ENCODE results near the gene TTC16.

The TTC16 gene

GRCh38 chr9:127689329-127690000, 26.4 kb upstream of the TTC16 start:
- TF ChIP-seq CTCF (IDR thresholded peaks at IDR 0.05), result no peak
- Histone ChIP-seq H3K4me3 (no peak overlapping the region), H3K27ac (no peak overlapping the region)
- DNase-seq (ENCODE audit: low spot score), result no peak

- Histone ChIP-seq H3K27ac (no peak overlapping the region), H3K4me3 (no peak overlapping the region)
- no peak for DNase-seq (ENCODE audit: low spot score)
- no peak for TF ChIP-seq CTCF (IDR thresholded peaks at IDR 0.05)
Measured at GRCh38 chr9:127690735-127691134, 25.1 kb upstream of the TTC16 start.

GRCh38 chr9:127692071-127692470, 23.8 kb upstream of the TTC16 start:
- H3K27ac ChIP-seq, result no peak overlapping the region
- no peak for TF ChIP-seq CTCF (IDR thresholded peaks at IDR 0.05)
- DNase-seq (ENCODE audit: low spot score), result no peak
- no peak overlapping the region for H3K4me3 ChIP-seq

- no peak overlapping the region for H3K4me3 ChIP-seq
- DNase-seq (ENCODE audit: low spot score), result no peak
- no peak for TF ChIP-seq CTCF (IDR thresholded peaks at IDR 0.05)
- H3K27ac ChIP-seq, result no peak overlapping the region
Measured at GRCh38 chr9:127693143-127693542, 22.7 kb upstream of the TTC16 start.

- no peak for DNase-seq (ENCODE audit: low spot score)
- no peak overlapping the region for H3K27ac ChIP-seq
- no peak overlapping the region for H3K4me3 ChIP-seq
Measured at GRCh38 chr9:127693697-127694096, 22.2 kb upstream of the TTC16 start.

GRCh38 chr9:127694890-127695720, 20.8 kb upstream of the TTC16 start:
- DNase-seq (ENCODE audit: low spot score), result no peak
- TF ChIP-seq CTCF (IDR thresholded peaks at IDR 0.05), result no peak
- Histone ChIP-seq H3K4me3 (no peak overlapping the region), H3K27ac (no peak overlapping the region)

More at GRCh38 chr9:127693697-127694096, 22.2 kb upstream of the TTC16 start:
- no peak for TF ChIP-seq CTCF (IDR thresholded peaks at IDR 0.05)

- no peak overlapping the region for H3K27ac ChIP-seq
- DNase-seq (ENCODE audit: low spot score), result no peak
- no peak overlapping the region for H3K4me3 ChIP-seq
- TF ChIP-seq CTCF (IDR thresholded peaks at IDR 0.05), result no peak
Measured at GRCh38 chr9:127697575-127697974, 18.3 kb upstream of the TTC16 start.
